Activated naive CD8-positive, alpha-beta T cell treated with anti-CD3 and anti-CD28 coated beads for 36 hours (primary cell): ENCODE measurements around the gene STAP2. TPM values are rescaled to one million over a fixed set of nuclear protein-coding genes. Genes with fewer than 3 reads are reported as not detected.

Experiments
- DNase-seq: peaks from one replicate; pipeline ENCODE4 v3.0.0; 2021
- H3K27ac Mint-ChIP-seq: one replicate; pipeline ENCODE4 v1.8.0; 2022; ENCODE audit warnings: mild to moderate bottlenecking, moderate library complexity, mixed read lengths
- H3K27me3 Mint-ChIP-seq: one replicate; pipeline ENCODE4 v1.8.0; 2022; ENCODE audit warnings: mild to moderate bottlenecking, mixed read lengths
- H3K36me3 Mint-ChIP-seq: one replicate; pipeline ENCODE4 v1.8.0; 2021; ENCODE audit warnings: mild to moderate bottlenecking, mixed read lengths
- H3K4me1 Mint-ChIP-seq: one replicate; pipeline ENCODE4 v1.8.0; 2021; ENCODE audit warnings: mixed read lengths
- H3K4me3 Mint-ChIP-seq: one replicate; pipeline ENCODE4 v1.8.0; 2022; ENCODE audit warnings: mild to moderate bottlenecking, moderate library complexity, mixed read lengths
- H3K9me3 Mint-ChIP-seq: one replicate; pipeline ENCODE4 v1.8.0; 2022; ENCODE audit warnings: mixed read lengths
- total RNA-seq, 2 experiments: library from RNA; stranded (reverse); gene quantifications; one replicate each; pipeline ENCODE4 v1.2.3, GENCODE V29; 2021

Gene STAP2, protein sequence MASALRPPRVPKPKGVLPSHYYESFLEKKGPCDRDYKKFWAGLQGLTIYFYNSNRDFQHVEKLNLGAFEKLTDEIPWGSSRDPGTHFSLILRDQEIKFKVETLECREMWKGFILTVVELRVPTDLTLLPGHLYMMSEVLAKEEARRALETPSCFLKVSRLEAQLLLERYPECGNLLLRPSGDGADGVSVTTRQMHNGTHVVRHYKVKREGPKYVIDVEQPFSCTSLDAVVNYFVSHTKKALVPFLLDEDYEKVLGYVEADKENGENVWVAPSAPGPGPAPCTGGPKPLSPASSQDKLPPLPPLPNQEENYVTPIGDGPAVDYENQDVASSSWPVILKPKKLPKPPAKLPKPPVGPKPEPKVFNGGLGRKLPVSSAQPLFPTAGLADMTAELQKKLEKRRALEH
- 10 to 100 TPM; 12.3 to 13.1 TPM for total RNA-seq

DNA sequence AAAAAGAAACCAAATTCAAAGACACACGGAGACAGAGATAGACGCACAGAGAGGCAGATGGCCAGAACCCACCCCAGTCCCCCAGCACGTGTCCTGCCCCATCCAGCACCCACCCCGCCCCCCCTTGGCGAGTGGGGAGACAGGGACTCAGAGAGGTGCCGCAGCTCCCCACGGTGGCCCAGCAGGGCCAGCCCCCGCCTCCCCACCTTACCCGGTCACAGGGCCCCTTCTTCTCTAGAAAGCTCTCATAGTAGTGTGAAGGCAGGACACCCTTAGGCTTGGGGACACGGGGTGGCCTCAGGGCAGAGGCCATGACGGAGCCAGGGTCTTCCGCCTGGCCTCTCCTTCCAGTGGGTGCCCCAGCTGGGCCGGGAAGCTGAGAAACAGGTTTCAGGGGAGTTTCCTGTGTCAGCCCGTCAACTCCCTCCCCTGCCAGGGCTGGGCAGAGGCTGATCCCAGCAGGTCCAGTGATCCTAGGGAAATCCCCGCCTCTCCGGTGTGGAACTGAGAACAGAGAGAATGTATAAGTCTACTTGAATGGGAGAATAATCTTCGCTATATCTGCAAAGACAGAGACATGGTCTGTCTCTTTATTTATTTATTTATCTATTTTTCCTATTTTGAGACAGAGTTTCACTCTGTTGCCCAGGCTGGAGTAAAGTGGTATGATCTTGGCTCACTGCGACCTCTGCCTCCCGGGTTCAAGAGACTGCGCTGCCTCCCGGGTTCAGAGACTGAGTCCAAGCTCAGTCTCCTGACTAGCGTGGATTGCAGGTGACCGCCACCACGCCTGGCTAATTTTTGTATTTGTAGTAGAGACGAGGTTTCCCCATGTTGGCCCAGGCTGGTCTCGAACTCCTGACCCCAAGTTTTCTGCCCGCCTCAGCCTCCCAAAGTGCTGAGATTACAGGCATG is at the start of gene STAP2:
TSS of gene STAP2 (minus strand) at position 387 of the 915 bp plus-strand sequence. CDS start at position 313, 74 bp downstream.
- Mint-ChIP-seq H3K27ac (peak within 1 kb of the TSS; percentile 88), H3K27me3 (no peaks in the 10 kb centered on the region), H3K4me3 (peak within 1 kb of the TSS; percentile 83), H3K36me3 (peaks cover 22% of the 10 kb centered on the region), H3K9me3 (peaks cover 8% of the 10 kb centered on the region), H3K4me1 (peaks cover 20% of the 10 kb centered on the region)
- peak; percentile 29 for DNase-seq

DNA sequence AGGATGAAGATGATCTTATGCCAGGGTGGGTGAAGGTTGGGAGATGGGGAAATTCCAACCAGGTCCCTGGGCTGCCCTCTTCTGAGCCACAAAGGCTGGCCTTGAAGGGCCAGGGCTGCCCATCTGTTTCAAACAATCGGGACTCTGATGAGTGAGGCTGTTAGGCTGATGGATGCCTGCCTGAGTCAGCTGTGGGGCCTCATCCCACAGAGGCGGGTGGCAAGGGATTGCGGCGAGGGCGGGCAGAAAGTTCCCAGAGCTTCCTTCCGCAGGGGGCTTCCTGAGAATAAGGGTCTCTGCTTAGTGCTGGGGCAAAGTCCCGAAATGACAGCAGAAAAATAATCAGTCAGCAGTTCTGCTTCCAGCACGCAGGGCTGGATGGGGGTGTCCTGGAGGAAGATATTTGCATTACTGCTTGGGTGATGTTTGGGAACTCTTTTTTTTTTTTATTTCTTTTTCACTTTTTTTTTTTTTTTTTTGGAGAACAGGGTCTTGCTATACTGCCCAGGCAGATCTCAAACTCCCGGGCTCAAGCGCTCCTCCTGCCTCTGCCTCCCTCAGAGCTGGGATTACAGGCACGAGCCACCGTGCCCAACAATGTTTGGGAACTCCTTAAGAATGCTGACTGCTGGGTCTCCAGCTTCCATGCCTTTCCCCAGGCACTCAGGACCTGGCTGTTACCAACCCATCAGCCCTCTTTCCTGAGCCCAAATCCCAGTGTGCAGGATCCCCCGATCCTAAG is 47.6 kb upstream of the STAP2 start:
- Mint-ChIP-seq H3K4me3 (no peak overlapping the region), H3K36me3 (no peaks in the 10 kb centered on the region), H3K27ac (no peak overlapping the region), H3K4me1 (peaks cover 13% of the 10 kb centered on the region), H3K27me3 (no peaks in the 10 kb centered on the region), H3K9me3 (no peaks in the 10 kb centered on the region)
- DNase-seq, result no peak

DNA sequence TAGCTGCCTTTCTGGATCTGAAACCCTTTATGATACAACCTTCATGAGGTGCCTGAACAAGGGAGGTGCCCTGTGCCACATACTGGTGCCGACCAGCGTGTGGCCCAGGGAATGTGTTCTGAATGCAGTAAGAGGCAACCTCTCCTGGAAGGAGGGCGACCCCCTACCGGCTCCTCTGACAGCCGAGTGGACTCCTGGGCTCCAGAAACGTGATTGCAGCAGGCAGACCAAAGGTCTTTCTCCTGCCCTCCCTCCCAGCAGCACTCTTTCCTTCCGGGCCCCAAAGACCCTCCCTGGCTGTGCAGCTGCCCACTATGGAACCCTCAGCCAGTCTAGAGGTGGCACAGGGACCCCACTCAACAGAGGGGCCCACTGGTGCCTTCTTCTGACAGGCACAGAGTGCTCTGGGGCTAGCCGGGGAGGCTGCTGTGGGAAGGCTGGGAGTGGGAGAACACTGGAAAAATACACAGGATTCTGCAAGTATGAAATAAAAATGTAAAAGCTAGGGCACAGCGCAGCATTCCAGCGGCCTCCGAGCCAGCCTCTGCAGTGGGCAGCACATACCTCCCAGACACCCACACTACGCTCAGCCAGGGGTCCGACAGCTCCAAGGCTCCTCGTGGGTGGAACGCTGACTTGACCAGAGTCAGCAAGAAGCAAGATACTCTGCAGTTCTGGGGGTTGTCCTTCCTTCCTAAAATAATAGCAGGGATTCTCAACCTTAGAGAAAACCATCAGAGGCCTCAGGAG is 46.8 kb upstream of the STAP2 start:
- Mint-ChIP-seq H3K4me3 (no peak overlapping the region), H3K27me3 (no peaks in the 10 kb centered on the region), H3K4me1 (peaks cover 19% of the 10 kb centered on the region), H3K9me3 (no peaks in the 10 kb centered on the region), H3K36me3 (no peaks in the 10 kb centered on the region), H3K27ac (no peak overlapping the region)
- DNase-seq, result no peak

DNA sequence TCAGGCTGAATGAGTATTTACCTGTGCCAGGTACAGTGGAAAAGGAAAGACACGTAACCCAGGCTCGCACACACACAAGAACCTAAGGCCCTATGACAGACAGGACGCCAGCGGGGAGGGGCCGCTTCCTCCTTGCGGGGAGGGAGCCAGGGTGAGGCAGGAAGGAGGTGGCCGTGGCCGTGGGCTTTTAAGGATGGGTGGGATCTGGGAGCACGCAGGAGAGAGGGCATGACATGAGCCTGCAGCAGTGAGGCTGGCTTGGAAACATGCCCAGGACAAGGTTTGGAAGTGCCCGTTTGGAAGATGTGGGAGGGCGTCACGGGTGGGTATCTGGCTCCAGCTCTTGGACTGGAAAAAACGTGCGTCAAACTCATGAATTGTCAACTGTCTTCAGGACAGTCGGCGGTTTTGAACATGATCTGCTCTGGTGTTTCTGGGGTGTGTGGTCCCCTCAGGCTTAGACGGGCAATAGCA is 41.7 kb upstream of the STAP2 start:
- Mint-ChIP-seq H3K4me3 (peak overlapping the region; percentile 84), H3K36me3 (peaks cover 8% of the 10 kb centered on the region), H3K27me3 (no peaks in the 10 kb centered on the region), H3K4me1 (peaks cover 56% of the 10 kb centered on the region), H3K9me3 (no peaks in the 10 kb centered on the region), H3K27ac (peak overlapping the region; percentile 85)
- peak; percentile 58 for DNase-seq

DNA sequence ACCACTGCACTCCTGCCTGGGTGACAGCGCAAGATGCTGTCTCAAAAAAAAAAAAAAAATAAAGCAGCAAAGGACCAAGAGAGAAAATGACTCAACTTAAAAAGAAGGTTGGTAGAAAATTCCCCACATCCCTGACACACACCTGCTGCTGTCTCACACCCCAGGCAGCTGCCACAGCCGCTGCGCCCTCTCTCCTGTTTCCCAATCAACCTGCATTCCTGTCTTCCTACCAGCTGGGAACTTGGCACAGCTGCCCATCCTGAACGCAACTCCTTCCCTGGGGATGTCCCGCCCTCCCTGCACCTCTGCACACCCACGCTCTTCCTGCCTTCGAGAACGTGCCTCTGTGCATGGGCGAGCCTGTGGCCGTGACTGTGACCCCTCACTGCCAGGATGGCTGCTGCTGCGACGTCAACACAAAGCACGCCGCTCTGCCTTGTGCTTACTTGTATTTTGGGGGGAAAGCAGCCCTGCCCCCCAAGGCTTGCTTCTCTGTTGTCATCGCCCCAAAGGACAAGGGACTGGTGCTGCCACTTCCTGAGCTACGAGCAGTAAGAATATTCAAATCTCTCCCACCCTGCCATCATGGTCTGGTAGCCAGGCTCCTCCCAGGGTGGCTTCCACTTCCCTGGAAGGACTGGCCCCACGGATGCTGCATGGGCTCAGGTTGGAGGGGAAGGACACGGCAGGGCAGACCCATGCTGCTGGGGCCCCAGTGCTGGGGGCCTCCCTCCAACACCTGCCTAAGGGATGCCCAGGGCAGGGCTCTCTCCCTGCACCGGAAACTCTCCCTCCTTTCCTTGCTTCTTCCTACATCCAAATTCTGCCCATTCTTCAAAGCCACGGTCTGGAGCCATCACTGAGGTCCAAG is 41.0 kb upstream of the STAP2 start:
- Mint-ChIP-seq H3K9me3 (no peaks in the 10 kb centered on the region), H3K4me1 (peaks cover 54% of the 10 kb centered on the region), H3K4me3 (peak overlapping the region; percentile 84), H3K27ac (peak overlapping the region; percentile 85), H3K36me3 (peaks cover 8% of the 10 kb centered on the region), H3K27me3 (no peaks in the 10 kb centered on the region)
- peak; percentile 55 for DNase-seq

DNA sequence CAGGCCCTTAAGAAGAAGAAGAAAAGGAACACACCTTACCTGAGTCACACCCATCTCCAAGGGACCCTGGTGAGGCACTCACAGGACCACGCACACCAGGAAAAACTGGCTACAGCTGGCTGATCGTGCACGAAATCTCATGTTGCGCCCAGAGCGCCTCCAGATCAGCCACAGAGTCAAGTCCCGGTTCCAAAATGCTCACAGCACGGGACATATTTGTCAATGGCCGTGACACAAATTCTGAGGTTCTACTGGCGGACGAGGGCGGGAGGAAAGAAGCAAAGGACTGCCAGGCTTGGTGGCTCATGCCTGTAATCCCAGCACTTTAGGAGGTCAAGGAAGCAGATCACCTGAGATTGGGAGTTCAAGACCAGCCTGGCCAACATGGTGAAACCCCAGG is 40.3 kb upstream of the STAP2 start:
- Mint-ChIP-seq H3K27me3 (no peaks in the 10 kb centered on the region), H3K4me1 (peaks cover 56% of the 10 kb centered on the region), H3K4me3 (peak overlapping the region; percentile 84), H3K36me3 (peaks cover 10% of the 10 kb centered on the region), H3K9me3 (no peaks in the 10 kb centered on the region), H3K27ac (peak overlapping the region; percentile 85)
- no peak for DNase-seq

DNA sequence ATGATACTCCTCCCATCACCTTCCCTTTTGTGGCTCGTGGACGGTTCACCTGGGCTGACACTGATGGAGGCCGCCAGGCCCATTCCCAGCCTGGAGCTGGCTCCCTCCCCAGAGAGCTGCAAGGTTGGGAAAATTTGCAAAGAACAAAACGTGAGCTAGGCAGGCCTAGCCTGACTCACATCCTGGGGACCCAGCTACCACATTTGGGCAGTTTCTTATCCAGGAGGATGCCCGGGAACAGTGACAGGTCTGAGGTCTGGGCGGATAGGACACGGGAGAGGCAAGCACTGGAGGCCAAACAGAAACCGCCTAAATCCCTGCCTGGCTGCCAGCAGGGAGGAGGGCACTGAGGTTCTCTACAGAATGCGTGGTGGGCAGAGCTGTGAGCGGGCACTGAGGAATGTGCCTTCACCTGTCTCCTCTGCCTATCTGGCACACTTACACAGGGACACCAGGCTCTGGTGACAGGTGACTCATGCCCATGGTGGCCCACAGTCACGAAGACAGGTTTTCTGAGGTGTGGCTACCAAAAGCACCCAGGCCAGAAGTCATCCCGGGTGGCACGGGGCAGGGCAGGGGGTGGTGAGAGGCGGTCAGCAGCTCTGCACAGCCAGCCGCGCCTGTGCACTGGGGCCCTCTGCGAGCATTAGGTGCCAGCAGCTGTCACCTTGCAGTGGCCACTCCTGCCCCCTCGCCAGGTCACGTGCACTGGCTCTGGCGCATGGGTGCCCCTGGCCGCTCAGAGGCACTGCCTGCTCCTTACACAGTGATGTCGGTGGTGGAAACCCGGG is 38.6 kb upstream of the STAP2 start:
- no peak overlapping the region for H3K4me3 Mint-ChIP-seq
- no peak overlapping the region for H3K27ac Mint-ChIP-seq
- peaks cover 60% of the 10 kb centered on the region for H3K4me1 Mint-ChIP-seq
- no peaks in the 10 kb centered on the region for H3K27me3 Mint-ChIP-seq
- no peaks in the 10 kb centered on the region for H3K9me3 Mint-ChIP-seq
- peaks cover 11% of the 10 kb centered on the region for H3K36me3 Mint-ChIP-seq
- no peak for DNase-seq

DNA sequence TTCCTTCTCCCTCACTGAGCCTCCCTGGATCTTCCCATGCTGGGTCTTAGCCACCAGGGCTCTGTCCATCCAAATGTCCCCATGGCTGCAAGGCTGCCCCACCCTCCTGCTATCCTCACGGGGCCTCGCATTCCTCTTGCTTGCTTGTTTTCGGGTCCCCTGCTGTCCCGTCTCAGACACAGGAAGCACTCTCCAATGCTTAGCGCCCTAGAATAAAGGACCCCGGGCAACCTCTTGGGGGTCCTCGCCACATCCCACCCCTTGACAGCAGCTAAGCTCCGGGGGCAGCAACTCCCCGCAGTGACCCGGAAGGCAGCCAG is 38.0 kb upstream of the STAP2 start:
- peaks cover 11% of the 10 kb centered on the region for H3K36me3 Mint-ChIP-seq
- H3K9me3 Mint-ChIP-seq, result no peaks in the 10 kb centered on the region
- H3K27me3 Mint-ChIP-seq, result no peaks in the 10 kb centered on the region
- peaks cover 55% of the 10 kb centered on the region for H3K4me1 Mint-ChIP-seq
- no peak overlapping the region for H3K4me3 Mint-ChIP-seq
- DNase-seq, result no peak
- H3K27ac Mint-ChIP-seq, result no peak overlapping the region

DNA sequence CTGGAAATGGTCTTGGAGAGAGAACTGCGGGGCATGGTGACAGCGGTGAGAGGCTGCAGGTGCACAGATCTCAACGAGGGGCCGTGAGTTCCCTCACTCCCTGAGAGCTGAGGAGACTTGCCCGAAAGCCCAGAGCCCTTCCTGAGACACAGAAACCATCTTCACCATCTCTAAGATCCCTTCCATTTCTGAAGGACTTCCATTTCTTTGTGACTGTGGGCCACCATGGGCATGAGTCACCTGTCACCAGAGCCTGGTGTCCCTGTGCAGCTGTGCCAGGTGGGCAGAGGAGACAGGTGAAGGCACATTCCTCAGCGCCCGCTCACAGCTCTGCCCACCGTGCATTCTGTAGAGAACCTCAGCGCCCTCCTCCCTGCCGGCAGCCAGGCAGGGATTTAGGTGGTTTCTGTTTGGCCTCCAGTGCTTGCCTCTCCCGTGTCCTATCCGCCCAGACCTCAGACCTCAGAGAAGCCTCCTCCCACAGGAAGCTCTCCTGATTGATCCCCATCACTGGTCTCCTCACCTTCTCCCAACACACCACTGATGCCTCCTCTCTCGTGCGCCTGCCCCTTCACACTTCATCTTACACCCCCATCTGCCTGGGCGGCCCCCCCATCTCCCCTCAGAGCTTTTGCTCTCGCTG is 37.5 kb upstream of the STAP2 start:
- no peaks in the 10 kb centered on the region for H3K9me3 Mint-ChIP-seq
- no peak overlapping the region for H3K4me3 Mint-ChIP-seq
- no peak for DNase-seq
- H3K4me1 Mint-ChIP-seq, result peaks cover 52% of the 10 kb centered on the region
- peak overlapping the region; percentile 55 for H3K27ac Mint-ChIP-seq
- peaks cover 11% of the 10 kb centered on the region for H3K36me3 Mint-ChIP-seq
- no peaks in the 10 kb centered on the region for H3K27me3 Mint-ChIP-seq

DNA sequence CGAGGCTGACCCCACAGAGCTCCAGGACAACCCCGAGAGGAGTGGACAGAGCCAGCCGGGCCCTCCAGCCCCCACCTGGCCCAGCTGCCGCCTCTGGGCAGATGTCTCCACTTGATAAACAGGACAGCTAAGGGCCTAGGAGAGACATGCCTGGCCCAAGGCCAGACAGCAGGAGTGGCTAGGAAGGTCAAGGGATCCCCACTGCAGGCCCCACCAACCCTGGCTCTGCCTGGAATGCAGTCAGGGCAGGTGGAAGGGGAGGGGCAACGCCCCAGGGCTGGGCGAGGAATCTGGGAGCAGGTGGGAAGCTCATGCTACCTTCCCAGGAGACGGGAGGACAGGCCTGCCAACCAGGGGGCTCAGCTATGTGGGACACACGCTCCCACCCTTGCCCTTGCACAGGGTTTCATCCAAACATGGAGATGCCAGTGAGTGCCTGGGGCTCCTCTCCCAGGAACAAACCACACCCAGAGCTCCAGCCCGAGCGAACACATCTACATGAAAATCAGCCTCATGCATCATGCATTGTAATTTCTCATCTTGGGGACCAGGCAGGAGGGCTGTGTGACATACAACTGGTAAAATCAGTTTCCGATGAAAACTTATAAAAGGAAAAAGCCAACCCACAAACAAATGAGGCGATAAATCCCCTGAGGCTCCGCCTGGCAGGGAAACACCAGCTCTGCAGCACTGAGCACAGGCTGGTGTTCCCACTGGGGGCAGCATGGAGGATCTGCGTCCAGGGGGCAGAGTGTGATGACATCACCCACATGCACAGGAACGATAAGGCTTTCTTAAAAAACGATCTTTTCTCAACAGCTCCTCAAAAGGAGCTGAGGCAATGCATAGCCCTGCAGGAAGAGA is 36.8 kb upstream of the STAP2 start:
- Mint-ChIP-seq H3K4me3 (no peak overlapping the region), H3K4me1 (peaks cover 52% of the 10 kb centered on the region), H3K27me3 (no peaks in the 10 kb centered on the region), H3K9me3 (no peaks in the 10 kb centered on the region), H3K27ac (no peak overlapping the region), H3K36me3 (peaks cover 11% of the 10 kb centered on the region)
- DNase-seq, result no peak

DNA sequence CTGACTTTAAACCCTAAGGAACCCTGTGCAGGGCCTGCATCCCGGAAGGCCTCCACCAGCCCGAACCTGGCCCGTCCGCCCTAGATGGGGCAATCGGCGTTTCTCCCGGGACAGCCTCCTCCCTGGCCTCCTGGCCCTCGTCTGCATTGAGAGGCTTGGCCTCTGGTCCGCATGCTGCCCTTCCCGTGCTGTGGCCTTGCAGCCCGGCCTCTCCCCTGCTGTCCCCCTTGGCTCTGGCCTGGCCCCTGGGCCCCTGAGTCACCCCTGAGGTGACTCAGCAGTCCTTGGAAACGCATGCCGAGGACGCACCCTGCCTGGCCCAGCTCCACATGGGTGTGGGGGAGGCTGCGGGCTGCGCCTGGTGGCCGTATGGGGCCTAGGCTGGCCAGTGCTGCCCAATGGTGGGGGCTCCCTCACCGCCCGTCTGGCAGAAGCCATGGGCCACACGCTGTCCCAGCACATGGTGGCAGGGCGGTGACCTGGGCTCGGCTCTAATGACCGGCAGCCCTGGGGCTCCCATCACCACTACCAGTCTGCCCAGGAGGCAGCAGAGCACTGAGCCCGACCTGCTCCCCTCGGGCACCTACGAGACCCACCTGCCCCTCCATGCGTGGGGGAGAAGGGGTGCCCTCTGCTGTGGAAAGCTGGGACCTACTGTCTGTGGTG is 36.0 kb upstream of the STAP2 start:
- Mint-ChIP-seq H3K27ac (no peak overlapping the region), H3K27me3 (no peaks in the 10 kb centered on the region), H3K4me3 (no peak overlapping the region), H3K9me3 (no peaks in the 10 kb centered on the region), H3K36me3 (peaks cover 9% of the 10 kb centered on the region), H3K4me1 (peaks cover 50% of the 10 kb centered on the region)
- DNase-seq, result no peak
